ENCODE results near the gene ETV2. TPM values are rescaled to one million over a fixed set of nuclear protein-coding genes. Genes with fewer than 3 reads are reported as not detected.

The ETV2 gene
- total RNA-seq, 1 experiment from 2014 or later, result 1.5 TPM

GRCh38 chr19:35608251-35608650 is 33.3 kb upstream of the ETV2 start:
- CTCF ChIA-PET, result no interaction called here
- Histone ChIP-seq H3K4me3 (replicated peaks in 1 of 2; ENCODE audit: low read depth in 1 of 2, low read length in 2 of 2) (no peak overlapping the region), H3K9me3 (ENCODE audit: control insufficient read depth in 1 of 2, insufficient read depth in 1 of 2, low read depth in 1 of 2, low read length in 2 of 2) (peaks cover 0 to 3% of the 10 kb centered on the region in 2 experiments; a peak in 1 of 4 replicates), H3K36me3 (ENCODE audit: control insufficient read depth in 1 of 2, insufficient read depth in 2 of 2, low read length in 2 of 2) (no peaks in the 10 kb centered on the region), H3K27ac (ENCODE audit: low read depth, low read length) (no peak overlapping the region), H3K79me2 (ENCODE audit: insufficient read depth, low read length) (peaks cover 5% of the 10 kb centered on the region; the same call in 1 of the 2 replicates), H4K20me1 (ENCODE audit: insufficient read depth) (no peaks in the 10 kb centered on the region), H3K9ac (ENCODE audit: low read length) (no peak overlapping the region), H2AFZ (ENCODE audit: low read depth, low read length, poor library complexity, severe bottlenecking) (no peak overlapping the region), H3K4me1 (ENCODE audit: control insufficient read depth in 1 of 2, insufficient read depth in 2 of 2, low read length in 2 of 2) (peaks cover 8 to 20% of the 10 kb centered on the region in 2 experiments), H3K4me2 (ENCODE audit: low read length) (no peak overlapping the region), H3K27me3 (ENCODE audit: insufficient read depth, low read length) (no peaks in the 10 kb centered on the region), H3K9me2 (ENCODE audit: insufficient read depth) (no peaks in the 10 kb centered on the region)
- intact Hi-C loops (cut with micrococcal nuclease), result no loop called here
- TF ChIP-seq POLR2AphosphoS5 (IDR thresholded peaks at IDR 0.05; ENCODE audit: low read depth, low read length) (no peak), REST (IDR thresholded peaks at IDR 0.05; ENCODE audit: low read depth) (no peak), EGR1 (IDR thresholded peaks at IDR 0.05; ENCODE audit: low read depth) (no peak), CBX3 (IDR thresholded peaks at IDR 0.05; ENCODE audit: low read depth) (no peak), EZH2 (IDR thresholded peaks at IDR 0.05) (no peak)
- no TSS peak for BruUV-seq (replicated peaks)
- RAD21 ChIA-PET (ENCODE audit: low non-redundant PET in 1 of 2, low total read pairs in 2 of 2, uncharacterized antibody in 2 of 2, unreplicated experiment in 2 of 2), result no interaction called here
- no peak for ATAC-seq
- no peak for DNase-seq (ENCODE audit: low read depth, low spot score)
- POLR2A ChIA-PET, result interaction anchor here (0.6 kb wide), 1 partner anchor 98 kb away, joined by 3 read pairs; no protein-coding TSS in a partner anchor

- H3K9me3 ChIP-seq (ENCODE audit: control insufficient read depth in 1 of 2, insufficient read depth in 1 of 2, low read depth in 1 of 2, low read length in 2 of 2), result peaks cover 0 to 3% of the 10 kb centered on the region in 2 experiments; a peak in 1 of 4 replicates
- ChIA-PET RAD21 (ENCODE audit: low non-redundant PET in 1 of 2, low total read pairs in 2 of 2, uncharacterized antibody in 2 of 2, unreplicated experiment in 2 of 2) (no interaction called here), POLR2A (no interaction called here), CTCF (no interaction called here)
- H3K4me1 ChIP-seq (ENCODE audit: control insufficient read depth in 1 of 2, insufficient read depth in 2 of 2, low read length in 2 of 2), result peaks cover 12 to 23% of the 10 kb centered on the region in 2 experiments
- no peaks in the 10 kb centered on the region for H4K20me1 ChIP-seq (ENCODE audit: insufficient read depth)
- intact Hi-C loops (cut with micrococcal nuclease), result no loop called here
- no peaks in the 10 kb centered on the region; a peak in 1 of 4 replicates for H3K36me3 ChIP-seq (ENCODE audit: control insufficient read depth in 1 of 2, insufficient read depth in 2 of 2, low read length in 2 of 2)
- no peak for ATAC-seq
- H2AFZ ChIP-seq (ENCODE audit: low read depth, low read length, poor library complexity, severe bottlenecking), result no peak overlapping the region
- no peak overlapping the region for H3K27ac ChIP-seq (ENCODE audit: low read depth, low read length)
- peaks cover 5% of the 10 kb centered on the region; the same call in 1 of the 2 replicates for H3K79me2 ChIP-seq (ENCODE audit: insufficient read depth, low read length)
- no peak overlapping the region for H3K4me2 ChIP-seq (ENCODE audit: low read length)
- no peaks in the 10 kb centered on the region for H3K9me2 ChIP-seq (ENCODE audit: insufficient read depth)
- no TSS peak for BruUV-seq (replicated peaks)
- no peak overlapping the region for H3K9ac ChIP-seq (ENCODE audit: low read length)
- no peak for DNase-seq (ENCODE audit: low read depth, low spot score)
- no peaks in the 10 kb centered on the region for H3K27me3 ChIP-seq (ENCODE audit: insufficient read depth, low read length)
- H3K4me3 ChIP-seq (replicated peaks in 1 of 2; ENCODE audit: low read depth in 1 of 2, low read length in 2 of 2), result no peak overlapping the region
- no peak for TF ChIP-seq ZBTB33 (IDR thresholded peaks at IDR 0.05; ENCODE audit: extremely low read depth, insufficient replicate concordance, low read length)
- TF ChIP-seq ZNF274 (IDR thresholded peaks at IDR 0.05; ENCODE audit: low read depth, low read length), result no peak
- TF ChIP-seq FOSL1 (IDR thresholded peaks at IDR 0.05; ENCODE audit: low read depth), result no peak
- no peak for TF ChIP-seq REST (IDR thresholded peaks at IDR 0.05; ENCODE audit: low read depth)
- no peak for TF ChIP-seq SRF (IDR thresholded peaks at IDR 0.05; ENCODE audit: low read depth)
- no peak for TF ChIP-seq CBX3 (IDR thresholded peaks at IDR 0.05; ENCODE audit: low read depth)
- TF ChIP-seq JUND (IDR thresholded peaks at IDR 0.05), result no peak
- TF ChIP-seq EZH2 (IDR thresholded peaks at IDR 0.05), result no peak
These were observed 31.6 kb upstream of the ETV2 start for GRCh38 chr19:35609851-35610353.

Measured in HCT116 (cell line).